Stimulated activated CD4-positive, alpha-beta T cell treated with anti-CD3 and anti-CD28 coated beads, Interleukin-2, amount 100 ng/mL, for 24 hours (primary cell): ENCODE data around the gene SLCO2A1.

Experiments
- DNase-seq, 2 donors: peaks; one replicate each; pipeline ENCODE4 v3.0.0-alpha.2; 2020

The SLCO2A1 gene

DNA sequence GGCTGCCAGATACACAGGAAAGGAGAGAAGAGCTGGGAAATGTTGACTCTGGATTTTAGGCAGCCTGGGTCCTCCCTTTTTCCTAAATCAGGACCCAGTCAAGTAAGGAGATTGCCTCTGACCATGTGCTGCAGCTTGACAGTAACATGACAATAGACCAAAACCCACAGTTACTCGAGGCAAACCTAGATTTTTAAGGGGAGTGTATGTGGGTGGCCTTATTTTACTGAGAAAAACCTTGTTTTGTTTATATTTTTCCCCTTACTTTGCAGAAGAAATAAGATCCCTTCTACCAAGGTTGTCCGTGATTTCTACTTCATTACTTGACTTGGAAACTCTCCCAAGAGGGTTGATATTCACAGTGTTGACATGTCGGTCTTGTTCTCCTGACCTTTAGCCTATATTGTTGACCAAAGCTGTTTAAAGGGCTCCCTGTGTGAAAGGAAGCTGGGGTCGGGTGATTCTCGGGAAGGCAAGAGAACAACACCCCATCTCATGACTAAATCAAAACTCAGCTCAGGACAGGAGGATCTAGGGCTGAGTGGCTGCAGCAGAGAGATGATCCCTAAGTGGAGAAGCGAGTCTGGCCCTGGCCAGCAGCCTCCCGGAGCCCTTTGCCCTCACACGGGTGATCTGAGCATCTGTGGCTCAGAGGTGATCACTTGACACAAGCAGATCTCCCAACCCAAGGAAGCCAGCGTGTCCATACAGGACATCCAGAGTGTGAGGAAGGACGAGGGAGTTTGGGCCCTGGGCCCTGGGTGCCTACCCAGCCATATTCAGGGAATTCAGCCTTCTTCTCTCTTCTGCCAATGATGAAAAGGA, 31.0 kb upstream of the SLCO2A1 start:
- DNase-seq, result no peak

DNA sequence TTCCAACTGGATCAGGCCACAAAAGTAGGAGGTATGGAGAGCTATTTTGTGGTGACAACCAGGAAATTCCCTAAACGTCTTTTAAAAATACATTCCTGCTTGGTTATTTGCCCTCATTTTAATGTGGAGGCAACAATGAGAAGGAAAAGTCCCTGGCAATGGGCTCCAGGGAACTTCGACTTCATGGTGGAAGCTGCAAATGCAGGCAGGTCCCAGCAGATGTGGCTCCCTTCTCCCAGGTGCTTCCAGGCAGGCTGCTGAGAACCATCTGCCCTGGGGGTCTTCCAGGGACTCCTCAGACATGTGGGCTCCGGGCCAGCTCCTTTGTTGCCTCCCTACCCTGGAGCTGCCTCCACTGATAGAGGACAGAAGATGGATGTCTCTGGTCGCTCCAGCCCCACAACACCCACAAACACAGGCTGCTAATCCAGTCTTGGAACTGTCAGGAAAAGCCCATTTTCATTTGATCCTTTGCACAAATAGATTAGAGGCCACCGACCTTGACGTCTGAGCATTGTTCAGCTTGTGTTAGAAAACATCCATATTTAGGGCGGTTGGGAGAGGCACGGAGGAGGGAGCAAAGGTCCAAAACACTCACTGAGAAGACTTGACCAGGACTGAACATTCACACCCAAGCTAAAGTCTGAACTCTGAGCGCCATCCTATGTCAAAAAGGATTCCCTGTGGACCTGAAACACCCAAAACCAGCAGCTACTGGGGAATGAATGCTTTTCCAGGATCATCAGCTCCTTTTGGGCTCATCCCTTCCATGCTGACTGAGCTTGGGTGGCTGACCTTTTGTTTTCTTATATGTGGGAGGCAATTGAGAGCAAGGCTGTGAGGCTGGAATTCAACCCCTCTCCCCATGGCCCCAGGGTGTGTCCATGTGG, 30.2 kb upstream of the SLCO2A1 start:
- no peak for DNase-seq

DNA sequence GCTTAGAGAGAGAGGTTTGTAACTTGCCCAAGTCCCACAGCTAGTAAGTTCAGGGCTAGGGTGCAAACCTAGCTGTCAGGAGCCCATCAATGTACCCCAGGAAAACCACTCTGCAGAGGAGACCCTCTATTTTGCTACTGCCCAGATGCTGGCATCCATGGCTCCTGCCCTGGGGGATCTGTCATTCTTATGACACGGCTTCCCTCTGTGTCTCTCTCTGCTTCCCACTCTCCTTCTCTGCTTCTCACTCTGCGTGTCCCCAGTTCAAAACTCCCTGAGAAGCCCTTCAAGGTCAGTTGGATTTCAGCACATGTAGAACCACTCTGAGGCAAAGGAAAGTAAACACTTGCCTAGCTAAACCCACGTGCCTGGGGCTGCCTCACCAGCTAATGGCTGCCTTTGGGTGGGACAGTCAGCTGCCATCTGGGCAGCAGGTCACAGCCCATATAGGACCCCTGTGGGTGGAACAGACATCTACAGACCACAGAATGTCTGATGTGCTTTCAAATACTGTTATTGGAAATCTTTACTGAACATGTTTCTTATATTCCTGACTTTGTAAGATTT, 29.4 kb upstream of the SLCO2A1 start:
- DNase-seq, result no peak

DNA sequence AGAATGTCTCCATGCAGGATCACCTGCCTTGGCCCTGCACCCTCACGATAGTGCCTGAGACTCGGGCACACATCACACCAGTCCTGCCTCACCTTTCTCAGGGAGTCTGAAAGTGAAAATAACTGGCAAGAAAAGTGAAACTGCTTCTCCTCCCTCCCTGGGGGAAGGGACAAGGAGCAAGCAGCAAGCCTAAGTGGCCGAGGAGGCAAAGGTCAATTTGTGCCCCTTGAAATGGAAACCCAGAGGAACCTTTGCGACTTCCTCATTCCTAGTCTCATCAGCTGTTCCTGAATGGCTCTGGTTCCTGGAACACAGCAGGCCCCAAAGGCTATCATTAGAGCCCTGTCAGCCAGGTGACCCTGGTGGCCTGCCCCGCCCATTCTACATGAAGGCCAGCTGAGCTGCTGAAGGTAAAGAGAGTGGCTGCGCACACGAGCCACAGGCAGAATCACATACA, 28.0 kb upstream of the SLCO2A1 start:
- DNase-seq, result no peak

DNA sequence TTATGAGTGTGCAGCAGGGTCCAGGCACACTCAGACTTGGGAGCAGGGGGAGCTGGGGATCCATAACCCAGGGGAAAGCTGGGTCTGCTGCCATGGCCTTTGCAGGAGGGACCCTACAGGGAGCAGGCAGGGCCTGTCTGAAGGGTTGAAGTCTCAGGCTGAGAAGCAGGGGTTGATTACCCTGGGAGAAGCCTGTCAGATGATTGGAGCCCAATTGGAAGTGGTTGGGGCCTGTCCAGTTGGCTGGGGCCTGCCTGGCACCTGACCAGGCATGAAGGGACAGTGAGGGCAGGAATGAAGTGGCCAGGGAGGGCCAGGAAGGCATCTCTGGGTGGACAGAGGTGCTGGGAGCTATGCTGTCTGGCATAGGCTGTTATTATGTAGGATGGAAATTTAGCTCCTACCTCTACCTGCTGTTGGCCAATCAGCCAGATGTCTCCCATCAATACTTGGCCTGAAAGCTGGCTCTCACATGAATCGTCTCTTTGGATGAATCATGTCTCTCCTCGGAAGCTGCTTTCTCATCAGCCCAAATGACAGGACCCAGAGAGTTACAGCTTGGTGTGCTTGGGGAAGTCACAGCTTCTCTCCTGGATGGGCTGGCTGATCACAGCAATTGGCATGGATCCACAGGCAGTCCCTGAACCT, 27.4 kb upstream of the SLCO2A1 start:
- no peak for DNase-seq

DNA sequence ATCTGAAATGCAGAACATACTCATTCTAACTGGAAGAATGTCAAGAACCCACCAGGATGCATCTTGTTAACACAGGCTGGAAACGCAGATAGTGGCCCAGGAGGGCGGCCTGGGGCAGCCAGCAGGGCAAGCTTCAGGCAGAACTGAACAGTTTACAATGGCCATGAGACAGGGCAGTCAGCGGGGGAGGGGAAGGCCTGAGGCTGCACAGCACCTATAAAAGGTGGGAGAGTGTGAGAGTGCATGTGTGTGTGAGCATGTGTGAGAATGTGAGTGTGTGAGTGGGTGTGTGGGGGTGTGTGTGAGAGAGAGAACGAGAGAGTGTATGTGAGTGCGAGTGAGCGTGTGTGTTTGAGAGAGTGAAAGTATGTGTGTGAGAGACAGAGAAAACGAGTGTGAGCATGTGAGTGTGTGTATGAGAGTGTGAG, 26.8 kb upstream of the SLCO2A1 start:
- DNase-seq, result no peak

DNA sequence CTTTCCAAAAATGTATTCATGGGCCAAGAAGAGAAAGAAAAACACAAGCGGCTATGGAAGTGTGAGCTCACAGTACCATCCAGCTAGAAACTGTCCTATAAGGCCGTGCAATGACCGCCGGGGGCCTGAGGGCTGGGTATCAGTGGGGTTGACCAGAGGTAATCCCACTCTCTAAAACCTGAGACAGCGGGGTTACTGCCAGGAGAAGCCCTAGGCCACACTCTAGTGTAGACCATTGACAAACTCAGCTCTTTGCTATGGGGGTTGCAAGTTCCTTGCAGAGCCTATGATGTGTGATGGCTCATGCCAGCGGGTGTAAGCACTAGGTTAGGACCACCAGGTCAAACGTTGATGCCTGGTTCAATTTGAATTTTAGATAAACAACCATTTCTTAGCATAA, 25.9 kb upstream of the SLCO2A1 start:
- no peak for DNase-seq

DNA sequence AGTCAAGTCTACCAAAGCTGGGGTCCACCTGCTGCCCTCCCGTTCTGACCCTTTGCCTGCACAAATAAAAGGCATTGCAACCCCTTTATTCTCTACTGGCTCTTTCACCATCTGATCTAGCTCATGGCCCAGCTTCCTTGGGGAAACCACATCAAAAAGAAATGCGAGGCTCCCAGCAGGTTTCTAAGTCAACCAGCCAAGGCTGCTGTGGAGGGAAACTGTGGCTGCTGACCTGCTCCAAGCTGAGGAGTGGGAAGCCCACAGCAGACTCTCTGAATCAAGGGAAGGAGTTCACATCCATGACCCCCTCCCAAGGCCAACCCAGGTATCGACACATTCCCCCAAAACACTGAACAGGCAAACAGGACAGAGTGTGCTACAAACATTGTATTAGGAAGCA, 25.2 kb upstream of the SLCO2A1 start:
- DNase-seq, result no peak

DNA sequence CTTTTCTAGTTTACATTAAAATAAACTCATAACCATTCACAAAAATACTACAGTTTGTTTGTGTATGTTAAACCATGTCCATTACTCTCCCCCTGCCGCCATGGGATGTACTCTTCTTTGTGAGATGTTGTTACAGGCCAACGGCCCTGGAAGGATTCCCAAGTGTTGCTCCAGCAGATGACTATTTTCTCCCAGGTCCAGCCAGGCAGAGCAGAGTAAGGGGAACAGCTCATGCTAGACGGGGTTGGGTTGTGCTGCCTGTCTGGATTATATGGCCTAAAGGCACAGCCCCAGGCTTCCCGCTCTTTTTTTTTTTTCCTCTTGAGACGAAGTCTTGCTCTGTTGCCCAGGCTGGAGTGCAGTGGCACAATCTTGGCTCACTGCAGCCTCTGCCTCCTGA, 24.5 kb upstream of the SLCO2A1 start:
- DNase-seq, result no peak

DNA sequence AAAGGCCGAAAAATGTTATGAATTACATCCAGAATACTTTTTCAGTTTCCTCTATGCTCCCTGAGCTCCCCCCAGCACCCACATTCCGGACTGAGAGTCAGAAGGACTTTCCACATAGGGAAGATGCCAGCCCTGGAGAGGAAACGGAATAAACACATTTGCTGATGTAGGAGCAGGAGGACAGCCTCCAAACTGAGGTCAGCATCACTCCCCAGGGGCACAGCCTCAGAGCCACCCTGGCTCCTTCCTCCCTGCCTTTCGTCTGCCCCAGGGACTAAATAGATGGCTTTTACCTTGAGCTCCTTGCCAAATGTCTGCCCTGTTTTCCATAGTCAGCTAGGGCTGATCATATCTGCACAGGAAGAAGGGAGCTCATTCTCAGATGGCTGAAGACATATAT, 22.6 kb upstream of the SLCO2A1 start:
- DNase-seq, result no peak

DNA sequence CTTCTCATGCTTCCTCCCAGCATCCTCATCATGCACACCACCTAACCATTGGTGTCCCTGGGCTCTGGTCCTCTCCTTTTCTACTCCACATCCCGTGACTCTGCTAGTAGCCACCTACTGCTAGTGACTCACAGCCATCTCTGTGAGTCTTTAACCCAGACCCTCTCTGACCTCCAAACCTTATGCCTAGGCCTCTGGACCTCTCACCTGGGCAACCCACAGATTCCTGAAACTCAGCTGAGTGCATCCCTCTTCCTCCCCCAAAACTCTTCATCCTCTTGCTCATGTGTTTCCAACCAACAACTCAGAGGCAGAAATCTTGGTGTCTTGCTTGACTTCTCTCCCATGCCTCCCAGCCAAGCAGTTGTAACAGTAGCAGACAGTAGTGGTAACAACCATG, 20.0 kb upstream of the SLCO2A1 start:
- no peak for DNase-seq

DNA sequence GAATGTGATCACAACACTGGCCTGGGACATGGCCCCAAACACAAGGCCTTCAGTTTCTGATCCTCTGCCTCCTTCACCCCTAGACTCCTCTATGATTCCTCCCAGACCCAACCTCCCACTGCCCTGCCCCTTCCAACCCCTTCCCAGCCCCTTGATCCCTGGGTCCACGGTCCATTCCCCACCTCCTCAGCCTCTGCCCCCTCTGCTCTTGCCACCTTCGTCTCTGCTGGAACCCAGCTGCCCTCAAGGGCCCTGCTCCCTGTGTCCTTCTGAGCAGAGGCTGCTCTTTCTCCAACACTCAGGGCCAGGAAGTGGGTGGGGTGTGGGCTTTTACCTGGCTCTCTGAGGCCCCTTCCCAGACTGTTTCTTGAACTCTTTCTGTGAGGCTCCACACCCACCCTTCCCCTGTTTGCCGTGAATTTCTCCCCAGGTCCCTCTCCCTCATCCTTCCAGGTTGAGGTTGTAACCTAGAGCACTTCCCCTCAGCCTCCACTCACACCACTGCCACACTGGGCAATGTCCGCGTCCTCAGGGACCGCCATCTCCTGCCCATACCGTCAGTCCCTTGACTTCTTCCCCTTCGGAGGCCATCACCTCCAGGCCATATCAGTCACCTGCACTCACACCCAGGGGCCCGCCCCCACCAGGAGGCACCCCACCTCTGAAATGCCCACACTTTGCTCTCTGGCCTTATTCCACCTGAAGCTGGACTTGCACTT, 18.7 kb upstream of the SLCO2A1 start:
- DNase-seq, result no peak

DNA sequence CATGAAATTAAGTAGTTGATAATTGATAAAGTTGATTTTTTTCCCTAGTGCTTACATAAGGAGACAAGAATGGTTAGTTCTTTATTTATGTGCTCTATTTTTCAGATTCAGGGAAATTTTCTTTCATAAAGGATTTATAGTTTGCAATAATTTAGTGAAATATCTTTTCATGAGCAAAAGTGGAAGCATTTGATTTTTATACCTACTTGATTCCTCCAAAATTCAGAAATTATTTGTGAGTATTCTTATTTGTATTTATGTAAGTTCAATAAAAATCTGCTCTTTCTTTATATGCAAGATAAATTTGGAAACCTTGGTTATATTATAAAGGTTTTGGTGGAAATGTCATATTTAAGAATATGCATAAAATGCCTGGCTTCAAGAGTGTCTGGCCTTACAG, 14.7 kb upstream of the SLCO2A1 start:
- DNase-seq, result no peak

DNA sequence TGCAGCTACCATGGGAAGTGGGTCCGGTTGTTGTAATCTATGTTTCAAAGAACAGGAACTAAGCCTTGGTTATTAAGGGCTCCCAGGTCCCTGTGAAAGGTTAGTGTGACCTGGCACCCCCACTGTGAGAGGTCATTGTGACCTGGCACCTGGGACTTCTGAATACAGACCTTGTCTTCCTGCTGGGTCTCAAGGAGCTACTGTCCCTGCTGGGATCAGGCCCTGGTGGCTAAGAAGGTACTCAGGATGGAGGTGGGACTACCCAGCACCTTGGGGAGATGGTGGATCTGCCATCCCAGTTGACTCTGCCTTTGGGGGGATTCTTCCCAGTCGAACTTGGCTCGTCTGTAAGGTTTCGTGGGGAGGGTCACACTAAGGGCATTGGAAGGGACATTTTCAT, 10.3 kb upstream of the SLCO2A1 start:
- no peak for DNase-seq

DNA sequence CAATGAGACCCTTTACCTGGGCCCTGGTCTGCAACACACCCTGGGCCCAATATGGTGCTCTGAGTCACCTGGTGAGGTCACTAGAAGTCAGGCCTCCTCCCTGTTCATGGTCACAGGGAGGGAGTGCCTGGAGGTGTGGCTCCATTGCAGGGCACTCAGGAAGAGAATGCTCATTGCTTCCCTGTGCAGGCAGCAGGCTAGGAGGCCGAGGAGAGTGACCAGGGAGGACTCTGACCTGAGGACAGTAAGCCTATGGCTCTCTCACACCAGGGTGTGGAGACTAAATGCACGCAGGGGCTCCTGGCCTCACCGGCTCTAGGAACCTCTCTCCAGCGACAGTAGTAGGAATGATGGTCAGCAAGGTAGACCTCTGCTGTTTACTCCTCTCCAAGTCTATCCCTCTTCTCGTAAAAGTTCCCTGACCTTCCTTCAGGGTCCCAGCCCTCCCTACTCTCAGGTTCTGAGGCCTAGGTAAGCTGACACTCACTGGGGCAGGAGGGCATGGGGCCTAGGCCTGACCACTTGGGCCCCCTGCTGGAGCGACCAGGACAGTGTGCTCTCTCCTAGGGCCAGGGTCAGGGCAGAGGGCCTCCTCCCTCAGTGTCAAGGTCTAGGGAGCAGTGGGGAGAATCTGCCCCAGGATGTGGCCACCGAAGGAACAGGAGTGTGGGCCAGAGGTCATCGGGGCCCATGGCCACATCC, 9.6 kb upstream of the SLCO2A1 start:
- no peak for DNase-seq

DNA sequence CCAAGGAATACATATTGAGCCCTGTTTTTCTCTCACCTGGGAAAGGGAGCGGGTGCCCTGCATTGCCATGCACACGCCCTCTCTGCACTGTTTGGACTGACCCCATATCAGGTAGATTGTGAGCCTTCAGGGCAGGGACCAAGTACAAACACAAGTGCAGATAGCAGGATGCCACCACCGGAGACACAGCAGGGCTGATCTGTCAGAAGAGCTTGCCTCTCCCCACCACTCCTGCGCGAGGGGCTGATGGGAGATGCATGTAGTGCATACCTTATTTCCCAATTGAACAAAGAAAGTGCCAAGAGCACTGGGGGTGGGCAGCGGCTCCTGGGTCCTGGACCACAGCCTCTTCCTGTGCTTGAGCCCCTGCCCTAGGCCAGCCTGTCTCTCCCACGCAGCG, 9.0 kb upstream of the SLCO2A1 start:
- DNase-seq, result no peak

DNA sequence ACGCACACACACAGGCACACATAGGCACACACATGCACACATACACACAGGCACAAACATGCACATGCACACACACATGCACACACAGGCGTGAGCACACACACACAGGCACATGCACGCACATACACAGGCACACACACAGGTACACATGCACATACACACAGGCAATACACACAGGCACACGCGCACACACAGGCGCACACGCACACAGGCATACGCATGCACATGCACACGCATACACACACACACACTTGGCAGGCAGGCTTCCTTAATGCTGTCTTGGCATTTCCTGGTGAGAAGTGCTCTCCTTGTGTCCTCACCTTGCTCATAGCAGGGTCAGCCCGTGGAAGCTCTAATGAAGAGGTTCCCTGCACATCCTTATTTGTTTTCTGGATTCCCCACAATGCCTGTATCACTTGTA, 8.4 kb upstream of the SLCO2A1 start:
- no peak for DNase-seq

DNA sequence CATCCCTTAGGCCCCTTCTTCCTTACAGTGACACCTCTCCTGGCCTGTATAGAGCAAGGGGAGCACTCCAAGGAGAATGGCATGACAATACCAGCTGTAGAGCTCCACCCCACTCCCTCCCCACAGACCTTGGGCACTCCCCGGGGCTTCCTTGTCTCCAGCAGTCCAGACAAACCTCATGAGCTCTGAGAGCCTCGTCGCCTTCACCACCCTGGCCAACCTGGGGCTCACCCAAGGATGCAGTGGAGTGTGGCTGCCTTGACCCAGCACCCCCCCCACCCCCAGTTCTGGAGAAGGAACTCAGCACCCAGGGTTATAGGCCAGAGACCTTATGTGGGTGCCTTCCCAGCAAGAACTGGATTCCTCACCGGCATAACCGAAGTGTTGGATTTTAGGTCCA, 7.4 kb upstream of the SLCO2A1 start:
- DNase-seq, result no peak

DNA sequence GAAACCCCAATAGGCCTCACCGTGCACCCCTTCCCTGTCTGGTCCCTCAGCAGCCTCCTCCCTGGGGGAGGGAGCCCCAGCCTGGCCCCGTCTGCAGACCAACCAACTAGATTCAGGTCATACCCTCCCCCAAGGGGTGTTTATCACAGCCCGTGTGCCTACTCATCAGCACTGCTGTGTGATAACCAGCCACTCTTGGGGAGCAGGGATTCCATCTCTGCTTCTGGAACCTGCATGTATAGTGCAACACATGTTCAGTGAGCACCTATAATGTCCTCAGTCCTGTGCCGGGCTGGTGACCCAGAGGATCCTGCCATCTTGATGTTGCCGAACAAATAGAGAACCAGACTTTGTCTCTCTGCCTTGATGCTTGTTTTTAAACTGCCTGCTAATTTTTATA, 6.6 kb upstream of the SLCO2A1 start:
- DNase-seq, result no peak

DNA sequence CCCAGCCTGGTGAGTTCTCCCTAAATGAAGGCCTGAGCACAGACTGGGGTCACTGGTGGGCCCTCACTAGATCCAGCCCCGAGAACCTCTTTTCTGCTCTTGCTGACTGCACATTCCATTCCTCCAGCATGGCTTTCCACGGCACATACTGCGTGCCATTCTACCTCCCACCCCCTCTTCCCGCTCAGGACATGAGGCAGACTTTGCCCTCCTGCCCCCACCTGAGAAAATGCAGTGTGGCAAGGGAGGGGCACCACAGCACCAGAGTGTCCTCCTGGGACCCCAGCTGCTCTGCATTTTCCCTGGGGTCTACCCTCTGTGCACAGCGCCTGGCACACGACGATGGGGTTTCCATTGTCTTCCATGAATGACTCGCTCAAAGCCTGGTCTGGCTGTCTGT, 6.1 kb upstream of the SLCO2A1 start:
- DNase-seq, result no peak

DNA sequence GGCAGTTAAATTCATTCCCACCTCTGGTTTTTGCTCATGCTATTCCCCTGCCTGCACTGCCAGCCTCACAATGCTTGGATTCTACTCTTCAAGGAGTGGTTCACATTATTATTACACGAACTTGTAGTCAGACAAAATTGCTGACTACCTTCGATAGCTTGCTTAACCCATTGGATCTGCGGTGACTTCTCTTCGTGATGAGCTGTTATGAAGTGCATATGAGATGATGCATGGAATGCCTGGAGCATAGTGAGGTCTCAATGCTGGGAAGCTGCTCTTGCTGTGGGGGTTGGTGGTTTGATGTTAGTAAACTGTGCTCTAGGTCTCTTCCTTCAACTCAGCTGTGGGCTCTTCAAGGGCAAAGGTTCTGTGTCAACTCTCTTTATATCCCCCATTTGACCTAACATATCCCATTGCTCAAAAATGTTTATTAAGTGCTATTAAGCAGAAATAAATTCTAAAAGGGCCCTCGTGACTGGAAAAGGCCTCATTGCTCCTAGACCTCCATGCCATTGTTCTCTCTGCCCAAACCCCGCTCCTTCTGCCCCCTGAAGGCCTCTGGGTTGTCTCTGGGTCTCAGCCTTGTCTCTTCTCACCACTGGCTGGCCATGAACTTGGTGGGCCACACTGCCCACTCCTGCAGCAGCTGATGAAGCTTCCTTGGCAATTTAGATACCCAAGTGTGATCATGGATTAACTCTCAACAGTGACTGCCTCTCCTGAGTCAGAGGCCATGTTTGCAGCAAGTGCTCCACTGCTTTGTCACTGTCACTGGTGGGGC, 4.5 kb upstream of the SLCO2A1 start:
- DNase-seq, result no peak
